Ovary (tissue), 9 donors: Measurements from ENCODE around the gene IL1RL1. TPM values are rescaled to one million over a fixed set of nuclear protein-coding genes. Genes with fewer than 3 reads are reported as not detected.

Source experiments
- DNase-seq, 5 donors: peaks; one replicate each; pipeline ENCODE4 v3.0.0-alpha.2; 2019 to 2020
- H3K27ac ChIP-seq, 2 donors: fragments of 200-600 bp; one replicate each; pipeline versions ENCODE4 v1.5.1 to v1.8.0; 2019 to 2022
- H3K27me3 ChIP-seq: fragments of 200-600 bp; one replicate; pipeline ENCODE4 v1.8.0; 2022
- H3K36me3 ChIP-seq: fragments of 200-600 bp; sonication (generic); one replicate; pipeline ENCODE4 v1.5.1; 2019
- H3K4me1 ChIP-seq: one replicate; pipeline ENCODE4 v1.8.1; 2013; ENCODE audit warnings: mild to moderate bottlenecking, moderate library complexity; ENCODE audit not compliant: insufficient read depth
- H3K4me3 ChIP-seq: fragments of 200-600 bp; sonication (generic); one replicate; pipeline ENCODE4 v1.5.1; 2017
- H3K9me3 ChIP-seq, 2 donors: fragments of 200-600 bp in 1 of 2; sonication (generic) in 1 of 2; one replicate each; pipeline versions ENCODE4 v1.5.1 to v1.8.1; 2013 to 2019; ENCODE audit warnings: mild to moderate bottlenecking in 1 of 2, moderate library complexity in 1 of 2
- CTCF ChIP-seq, 3 donors: fragments of 450-650 bp in 2 of 3; fragments of 200-600 bp in 1 of 3; IDR thresholded peaks; one replicate each; pipeline versions ENCODE4 v1.5.1 to v1.8.0; 2016 to 2022; ENCODE audit warnings: antibody characterized with exemption in 3 of 3, mild to moderate bottlenecking in 1 of 3
- EP300 ChIP-seq: sonication (generic); formaldehyde crosslinking; IDR thresholded peaks from one replicate; pipeline ENCODE4 v1.6.1; 2017; ENCODE audit warnings: antibody characterized with exemption
- POLR2A ChIP-seq: fragments of 450-650 bp; IDR thresholded peaks from one replicate; pipeline ENCODE4 v1.6.1; 2017; ENCODE audit warnings: antibody characterized with exemption, mild to moderate bottlenecking, moderate library complexity
- WGBS, 3 donors: extraction: QIAGEN DNeasy Blood & Tissue Kit in 1 of 3; methylation state at CpG; one replicate each; pipeline versions ENCODE4 v1.1.5 to v1.1.7; 2013 to 2017; 5-methylcytosine and 5-hydroxymethylcytosine counted together
- intact Hi-C, 4 donors: fragments of 100-400 bp; cut with DNase I; formaldehyde crosslinking; loops; one replicate each; pipeline versions ENCODE4 v1.11.0 to v1.15.1; 2022 to 2023
- polyA plus RNA-seq, 2 donors: library from polyadenylated mRNA; stranded (reverse); fragments of 200-250 nt in 1 of 2; fragments of 350-450 nt in 1 of 2; fragmentation: Illumina TruSeq in 1 of 2; extraction: RNeasy Lipid Tissue Mini Kit (QIAGEN cat#74804) in 1 of 2; gene quantifications; one replicate each; pipeline ENCODE4 v1.2.3, GENCODE V29; 2013 to 2014
- total RNA-seq, 7 donors: library from RNA; depleted of rRNA in 2 of 7; stranded (reverse); fragments of >200 nt in 2 of 7; fragmentation: NEBNext Ultra II Directional in 3 of 7; extraction: Animal tissue kit (Norgen Biotek cat#: 25700) in 3 of 7; gene quantifications; one replicate each; pipeline versions ENCODE4 v1.1.0 to v1.2.4, GENCODE V29; 2016 to 2023
- donor health status: DM: no; HTN: no; CAD: no; lungs with moderate emphysema.
- donor health status: DM: no; HTN: no; CAD: no.
- donor health status: Bipolar disorder and iron deficiency.
- donor health status: DM: yes; HTN: yes; CAD: no.
- donor health status: DM: no; HTN: no; CAD: no.
- donor health status: DM: yes; HTN: yes; CAD: no.

Gene IL1RL1
- total and polyA plus RNA-seq, 9 donors = 0.36 to 2.3 (median 1.9) TPM; not detected in 1

- H3K9me3 ChIP-seq = no peaks in the 10 kb centered on the region
- H3K4me1 ChIP-seq = no peaks in the 10 kb centered on the region
- no peak for TF ChIP-seq CTCF (IDR thresholded peaks at IDR 0.05)
- TF ChIP-seq EP300 = no peak
- TF ChIP-seq POLR2A = no peak
- H3K27ac ChIP-seq = no peak overlapping the region
- no peak for DNase-seq
- no peaks in the 10 kb centered on the region for H3K27me3 ChIP-seq
- intact Hi-C loops = no loop called here
- WGBS, 3 donors = 90 to 91% (median 90%) methylated on average over 7 of the region's 7 CpGs
- no peaks in the 10 kb centered on the region for H3K36me3 ChIP-seq
- no peak overlapping the region for H3K4me3 ChIP-seq
Measured at GRCh38 chr2:102340778-102341177, 29.4 kb downstream of the IL1RL1 start.

GRCh38 chr2:102342888-102343287 is 31.5 kb downstream of the IL1RL1 start:
- intact Hi-C loops = no loop called here
- Histone ChIP-seq H3K27me3 (no peaks in the 10 kb centered on the region), H3K9me3 (no peaks in the 10 kb centered on the region), H3K4me3 (no peak overlapping the region), H3K27ac (no peak overlapping the region), H3K4me1 (no peaks in the 10 kb centered on the region), H3K36me3 (no peaks in the 10 kb centered on the region)
- DNase-seq = no peak
- WGBS, 3 donors = 2 to 6% (median 5%) methylated on average over 3 of the region's 3 CpGs
- TF ChIP-seq EP300 (no peak), POLR2A (no peak), CTCF (IDR thresholded peaks at IDR 0.05) (no peak)

- intact Hi-C loops = no loop called here
- Histone ChIP-seq H3K27me3 (no peaks in the 10 kb centered on the region), H3K27ac (no peak overlapping the region), H3K9me3 (no peaks in the 10 kb centered on the region), H3K36me3 (no peaks in the 10 kb centered on the region), H3K4me3 (no peak overlapping the region), H3K4me1 (no peaks in the 10 kb centered on the region)
- TF ChIP-seq POLR2A (no peak), EP300 (no peak), CTCF (IDR thresholded peaks at IDR 0.05) (no peak)
- no peak for DNase-seq
- WGBS, 3 donors = 89 to 96% (median 90%) methylated on average over 3 of the region's 3 CpGs
Measured at GRCh38 chr2:102344397-102344796, 33.0 kb downstream of the IL1RL1 start.

GRCh38 chr2:102345329-102345920 is 34.1 kb downstream of the IL1RL1 start:
- Histone ChIP-seq H3K9me3 (no peaks in the 10 kb centered on the region), H3K36me3 (no peaks in the 10 kb centered on the region), H3K27me3 (no peaks in the 10 kb centered on the region), H3K4me3 (no peak overlapping the region), H3K27ac (no peak overlapping the region), H3K4me1 (no peaks in the 10 kb centered on the region)
- TF ChIP-seq CTCF (IDR thresholded peaks at IDR 0.05) (no peak), EP300 (no peak), POLR2A (no peak)
- intact Hi-C loops = no loop called here
- WGBS, 3 donors = 81 to 89% (median 85%) methylated on average over 4 of the region's 4 CpGs
- DNase-seq = no peak
